Amygdala (tissue), 56 donors: Measurements from ENCODE around the gene EXOC3L1.

ENCODE experiments used
- DNase-seq, 56 donors: peaks; one replicate each; lab custom pipeline; 2025; lab: John Stamatoyannopoulos, UW

Gene EXOC3L1

DNA sequence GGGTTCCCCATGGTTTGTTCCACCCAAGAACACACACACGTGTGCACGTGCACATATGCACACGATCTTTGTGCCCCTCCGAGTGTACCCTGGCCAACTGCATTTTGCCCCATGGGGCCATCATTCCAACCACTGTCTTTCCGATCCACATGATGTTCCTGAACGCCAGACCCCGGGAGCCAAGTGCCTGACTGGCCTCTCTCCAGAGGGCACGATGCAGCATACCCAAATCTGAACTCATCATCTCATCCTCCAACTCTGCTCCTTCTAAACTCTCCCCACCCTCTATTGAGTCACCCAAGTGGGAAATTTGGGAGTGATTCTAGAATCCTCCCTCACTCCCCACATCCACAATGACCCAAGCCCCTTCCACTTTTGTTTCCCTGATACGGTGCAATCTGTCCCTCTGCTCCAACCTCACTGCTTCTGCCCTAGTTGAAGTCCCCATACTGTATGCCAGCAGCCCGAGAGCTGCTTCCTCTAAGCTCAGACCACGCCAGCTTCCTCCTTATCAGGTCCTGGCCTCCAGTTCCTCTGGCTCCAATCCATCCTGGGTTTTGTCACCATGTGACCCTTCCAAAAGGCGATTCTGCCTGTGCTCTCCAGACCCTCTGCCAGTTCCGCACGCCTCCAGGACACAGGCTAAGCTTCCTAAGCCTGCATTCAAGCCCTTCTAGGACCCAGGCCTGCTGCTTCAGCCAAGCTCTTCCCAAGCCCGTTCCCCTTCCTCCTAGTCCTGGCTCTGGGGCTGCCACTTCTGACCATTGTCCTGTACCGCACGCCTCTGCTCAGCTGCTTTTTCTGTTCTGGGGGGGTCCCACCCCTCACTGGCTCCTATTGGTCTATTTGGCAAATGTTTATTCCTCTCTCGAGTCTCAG lies 26.9 kb upstream of the EXOC3L1 start:
- peak in 8 of 56 donors; percentile 3 to 46 (median 16) for DNase-seq

DNA sequence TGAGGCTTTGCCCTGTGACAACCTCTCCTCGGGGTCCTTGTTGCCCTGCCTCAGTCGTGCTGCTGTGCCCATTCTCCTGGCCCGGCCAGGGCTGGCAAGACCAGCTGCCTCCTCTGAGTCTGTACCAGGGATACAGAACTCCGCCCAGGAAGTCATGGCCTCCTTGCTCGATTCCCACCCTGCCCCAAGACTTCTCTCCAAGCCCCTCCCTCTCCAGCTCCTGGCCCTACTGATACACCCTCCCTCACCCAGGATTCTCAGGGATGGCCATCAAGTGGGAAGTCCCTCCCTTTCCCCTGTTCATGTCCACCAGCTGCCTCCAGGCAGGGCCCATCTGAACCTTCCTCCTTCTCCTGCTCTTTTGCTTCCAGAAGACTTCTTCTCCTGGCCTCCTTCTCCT lies 25.8 kb upstream of the EXOC3L1 start:
- DNase-seq = no peak

DNA sequence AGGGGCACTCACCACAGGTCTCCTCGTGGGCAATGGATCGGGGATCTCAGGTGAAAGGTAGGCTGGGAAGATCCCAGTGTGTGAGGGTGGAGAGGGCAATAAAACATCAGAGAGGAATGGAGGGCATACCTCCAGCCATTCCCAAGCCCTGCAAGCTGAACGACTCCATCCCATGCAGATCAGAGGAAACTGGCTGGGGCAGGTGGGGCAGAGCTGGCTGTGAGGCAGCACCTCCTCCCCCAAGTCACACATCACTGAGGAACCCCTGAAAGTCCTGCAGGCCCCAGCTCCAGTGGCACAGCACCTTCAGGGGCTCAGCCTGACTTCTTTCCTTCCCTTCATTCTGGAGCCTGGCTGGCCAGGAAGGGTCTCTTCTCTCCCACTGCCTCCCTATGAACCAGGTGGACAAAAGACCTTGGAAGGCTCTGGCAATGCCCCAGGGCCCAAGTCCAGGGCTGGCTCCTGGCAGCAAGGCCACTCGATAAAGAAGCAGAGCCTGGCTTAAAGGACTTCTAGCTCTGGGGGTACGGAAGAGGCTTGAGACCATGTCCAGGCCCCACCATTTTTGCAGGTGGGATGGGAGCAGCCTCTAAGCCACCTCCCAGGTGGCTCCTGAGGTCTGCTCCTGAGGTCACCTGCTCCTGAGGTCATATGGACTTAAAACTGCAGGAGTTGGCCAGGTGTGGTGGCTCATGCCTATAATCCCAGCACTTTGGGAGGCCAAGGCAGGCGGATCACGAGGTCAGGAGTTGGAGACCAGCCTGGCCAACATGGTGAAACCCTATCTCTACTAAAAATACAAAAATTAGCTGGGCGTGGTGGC lies 23.5 kb upstream of the EXOC3L1 start:
- no peak for DNase-seq

DNA sequence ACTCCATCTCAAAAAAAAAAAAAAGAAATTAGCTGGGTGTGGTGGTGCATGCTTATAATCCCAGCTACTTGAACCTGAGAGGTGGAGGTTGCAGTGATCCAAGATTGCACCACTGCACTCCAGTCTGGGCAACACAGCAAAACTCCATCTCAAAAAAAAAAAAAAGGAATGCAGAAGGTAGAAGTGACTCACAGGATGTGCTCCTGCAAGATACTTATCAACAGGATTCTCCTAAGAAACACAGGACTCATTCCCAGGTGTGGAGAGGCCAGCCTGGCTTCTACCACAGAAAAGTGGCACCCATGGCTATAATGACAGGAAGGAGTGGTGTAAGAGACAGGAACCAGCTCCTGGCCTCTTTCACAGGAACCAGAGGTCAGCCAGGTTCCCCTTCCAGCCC lies 22.8 kb upstream of the EXOC3L1 start:
- DNase-seq = no peak

DNA sequence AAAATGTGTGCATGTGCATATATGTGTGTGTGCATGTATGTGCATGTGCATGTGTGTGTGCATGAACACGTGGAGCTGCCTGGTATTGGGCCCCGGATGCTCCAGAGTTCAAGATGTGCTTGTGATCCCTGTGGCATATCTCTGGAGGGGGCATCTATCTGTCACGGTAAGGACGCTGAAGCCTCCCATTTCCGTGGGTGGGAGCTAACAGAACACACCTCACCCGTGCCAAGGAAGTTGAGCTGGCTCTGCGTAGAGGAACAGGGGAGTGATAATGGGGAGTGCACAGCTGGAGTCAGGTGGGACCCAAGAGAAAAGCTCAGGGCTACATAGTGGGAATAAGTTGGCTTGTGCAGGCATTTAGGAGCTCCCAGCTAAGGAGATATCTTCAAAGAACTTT lies 21.7 kb upstream of the EXOC3L1 start:
- DNase-seq = no peak

DNA sequence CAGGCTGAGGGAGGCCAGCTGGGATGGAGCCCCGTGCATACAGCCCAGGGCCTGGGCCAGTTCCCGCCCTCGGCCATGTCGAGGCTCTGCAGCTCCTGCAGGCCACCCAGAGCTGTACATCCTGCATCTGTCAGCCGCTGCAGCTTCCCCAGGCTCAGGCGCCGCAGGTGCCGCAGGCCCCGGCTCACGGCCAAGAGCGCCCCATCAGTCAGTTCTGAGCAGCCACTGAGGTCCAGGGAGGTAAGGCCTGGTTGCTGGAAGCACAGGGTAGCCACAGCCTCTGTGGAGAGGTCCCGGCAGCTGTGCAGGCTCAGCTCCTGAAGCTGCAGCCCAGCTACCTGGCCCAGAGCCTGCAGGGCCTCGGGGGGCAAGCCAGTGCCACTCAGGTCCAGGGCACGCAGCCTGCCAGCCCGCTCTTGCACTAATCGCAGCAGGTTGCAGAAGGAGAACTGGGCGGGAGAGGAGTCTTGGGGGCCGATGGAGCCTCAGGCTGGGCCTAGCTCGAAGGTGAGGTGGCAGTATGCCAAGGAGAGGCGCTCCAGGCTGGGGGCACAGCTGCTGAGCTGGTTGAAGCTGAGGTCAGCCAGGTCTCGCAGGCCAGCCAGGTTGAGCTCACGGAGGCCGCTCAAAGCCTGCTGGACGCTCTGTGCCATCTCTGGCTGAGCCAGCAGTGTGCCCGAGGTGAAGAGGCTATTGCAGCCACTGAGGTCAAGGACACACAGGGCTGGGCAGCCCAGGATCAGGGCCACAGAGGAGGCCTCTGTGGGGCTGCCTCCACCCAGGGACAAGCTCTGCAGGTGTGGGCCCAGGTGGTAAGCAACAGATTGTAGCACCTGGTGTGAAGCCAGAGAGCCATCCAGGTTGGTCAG lies 20.4 kb upstream of the EXOC3L1 start:
- DNase-seq = no peak

DNA sequence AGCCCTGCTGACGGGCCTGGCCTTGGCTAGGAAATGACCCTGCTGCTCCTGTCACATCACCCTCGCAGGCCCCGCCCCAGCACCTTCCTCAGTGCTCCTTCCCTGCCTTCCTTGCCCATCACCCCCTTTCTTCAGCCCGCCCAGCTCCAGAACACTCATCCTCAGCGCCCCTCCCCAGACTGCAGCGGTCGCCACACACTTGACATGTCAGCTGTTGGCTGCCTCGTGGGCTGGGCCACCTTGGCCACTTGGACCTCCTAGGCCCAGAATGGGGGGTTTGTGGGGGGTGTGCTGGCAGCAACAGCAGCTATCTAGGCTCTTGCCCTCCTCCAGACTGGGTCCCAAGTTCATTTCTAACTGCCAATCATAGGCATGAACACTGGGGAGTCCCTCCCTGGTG lies 19.6 kb upstream of the EXOC3L1 start:
- DNase-seq = no peak

DNA sequence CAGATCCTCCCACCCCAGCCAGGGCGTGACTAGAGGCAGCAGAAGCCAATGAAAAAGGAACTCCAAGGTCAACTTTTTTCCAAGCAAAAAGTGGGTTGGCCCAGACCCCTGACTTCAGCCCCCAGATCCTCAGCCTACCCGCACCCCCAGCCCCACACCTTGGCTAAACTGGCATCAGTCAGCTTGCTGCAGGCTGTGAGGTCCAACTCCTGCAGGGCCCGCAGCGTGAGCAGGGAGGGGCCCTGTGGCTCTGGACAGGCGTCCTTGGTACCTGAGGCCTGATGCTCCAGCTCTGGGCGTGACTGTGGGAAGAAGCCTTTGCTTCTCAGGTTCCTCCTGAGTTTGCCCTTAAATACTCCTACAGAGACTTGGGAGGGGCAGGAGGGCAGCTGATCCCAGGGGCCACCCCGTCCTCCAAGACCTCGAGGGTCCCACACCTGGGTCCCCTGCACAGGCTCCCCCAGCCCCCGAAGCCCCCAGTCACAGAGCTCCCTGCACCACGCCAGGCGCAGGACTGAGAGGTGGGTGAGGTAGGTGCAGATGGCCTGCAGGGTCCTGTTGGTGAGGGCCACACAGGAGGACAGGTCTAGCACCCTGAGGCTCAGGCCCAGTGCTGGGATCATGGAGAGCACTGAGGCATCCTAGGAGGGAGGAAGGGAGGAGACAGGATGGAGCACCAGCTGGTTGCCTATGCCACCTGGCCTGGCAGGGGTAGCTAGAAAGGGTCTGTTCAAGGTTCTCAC lies 18.4 kb upstream of the EXOC3L1 start:
- DNase-seq = no peak

DNA sequence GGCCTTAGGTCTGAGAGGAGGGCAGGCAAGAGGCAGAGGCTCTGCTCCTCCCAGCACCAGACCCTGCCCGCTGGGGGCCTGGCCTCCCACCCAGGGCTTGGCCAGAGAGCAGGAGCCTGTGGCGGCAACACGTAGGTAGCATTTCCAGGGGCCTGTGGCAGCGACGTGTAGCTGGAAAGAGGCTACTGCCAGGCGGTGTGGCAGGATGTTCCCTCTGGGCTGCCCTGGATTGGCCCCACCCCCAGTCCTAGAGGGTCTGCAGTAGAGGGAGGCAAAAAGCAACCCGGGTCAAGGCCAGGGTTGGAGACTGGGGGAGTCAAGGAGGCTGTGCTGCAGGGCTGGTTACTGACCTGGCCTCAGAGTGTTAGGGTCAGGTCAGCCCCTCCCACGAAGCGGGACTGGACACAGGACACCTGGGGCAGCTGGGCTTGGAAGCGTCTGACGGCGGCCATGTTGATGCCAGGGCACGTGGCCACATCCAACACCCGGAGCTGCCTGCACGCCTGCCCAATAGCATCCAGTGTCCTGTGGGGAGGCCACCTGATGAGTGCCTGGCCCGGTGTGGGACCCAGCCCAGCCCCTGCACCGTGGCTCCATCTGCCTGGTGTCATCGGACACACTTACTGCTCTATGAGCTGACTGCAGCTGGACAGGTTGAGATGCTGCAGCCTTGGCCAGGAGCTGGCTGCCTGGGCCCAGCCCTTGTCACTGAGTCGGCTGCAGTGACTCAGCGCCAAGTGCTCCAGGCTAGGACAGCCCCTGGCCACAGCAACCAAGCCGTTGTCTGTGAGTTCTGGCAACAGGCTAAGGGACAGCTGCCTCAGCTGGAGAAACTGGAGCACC lies 17.5 kb upstream of the EXOC3L1 start:
- DNase-seq = no peak

DNA sequence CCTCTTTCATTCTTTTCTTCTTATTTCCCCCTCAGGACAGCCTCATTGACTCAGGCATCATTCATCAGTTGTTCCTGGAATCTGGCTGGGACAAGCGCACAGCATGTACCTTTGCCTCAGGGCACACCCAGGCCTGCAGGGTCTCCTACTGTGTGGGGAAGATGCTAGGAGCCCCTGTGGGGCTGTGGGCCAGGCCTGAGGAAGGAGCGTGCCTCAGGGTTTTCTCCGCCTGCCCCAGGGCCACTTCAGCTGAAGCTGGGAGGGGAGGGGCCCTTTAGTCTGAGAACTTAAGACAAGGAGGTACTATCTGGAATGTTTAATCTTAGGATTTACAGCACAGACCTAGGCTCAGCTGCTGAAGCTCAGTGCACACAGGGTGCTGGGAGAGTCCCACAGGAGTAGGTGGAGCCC lies 16.9 kb upstream of the EXOC3L1 start:
- no peak for DNase-seq

DNA sequence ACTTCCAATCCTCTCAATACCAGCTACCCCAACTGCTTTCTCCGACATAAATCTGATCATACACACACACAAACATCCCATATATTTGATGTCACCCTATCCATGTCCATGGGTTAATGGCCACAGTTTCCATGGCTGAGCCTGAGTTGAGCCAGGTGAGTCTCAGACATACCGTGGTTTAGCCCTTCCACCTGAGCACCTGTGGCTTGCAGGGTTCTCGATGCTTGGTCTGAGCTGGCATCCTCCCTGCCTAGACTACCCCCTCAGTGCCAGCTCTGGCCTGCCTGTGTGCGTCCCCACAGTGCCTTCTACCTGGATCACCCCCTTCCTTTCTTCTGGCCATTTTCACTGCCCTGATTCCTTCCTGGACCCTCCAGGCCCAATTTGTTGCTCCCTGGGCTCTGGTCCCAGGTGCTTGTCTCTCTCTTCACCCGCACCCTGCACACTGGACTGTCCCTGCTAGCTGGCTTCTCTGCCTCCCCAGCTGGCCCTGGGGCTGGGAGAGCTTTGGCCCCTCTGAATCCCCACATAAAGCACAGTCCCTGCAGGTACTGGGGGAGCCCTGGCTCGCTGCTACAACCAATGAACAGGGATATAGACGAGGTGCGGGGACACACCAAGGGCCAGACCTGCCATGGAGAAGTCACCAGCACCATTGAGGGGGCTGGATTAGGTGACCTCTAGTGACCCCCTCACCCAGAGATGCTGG lies 16.3 kb upstream of the EXOC3L1 start:
- no peak for DNase-seq

DNA sequence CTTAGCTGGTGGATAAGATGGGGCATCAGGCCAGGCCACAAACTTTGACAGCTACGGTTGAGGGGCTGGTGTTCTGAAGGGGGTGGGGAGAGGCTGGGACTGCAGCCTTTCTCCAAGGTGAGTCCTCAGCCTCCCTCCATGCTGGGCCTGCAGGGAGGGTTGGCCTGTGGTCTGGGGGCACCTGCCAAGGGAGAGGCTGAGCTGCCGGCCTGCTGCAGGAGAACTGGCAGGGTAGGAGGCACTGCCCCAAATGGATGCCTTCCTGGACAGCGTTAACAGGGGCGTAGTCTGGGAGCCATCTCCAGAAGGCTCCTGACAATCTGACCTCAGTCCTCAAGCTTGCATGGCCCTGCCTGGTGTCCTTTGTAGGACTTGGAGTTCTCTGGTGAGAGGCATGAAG lies 14.1 kb upstream of the EXOC3L1 start:
- no peak for DNase-seq

DNA sequence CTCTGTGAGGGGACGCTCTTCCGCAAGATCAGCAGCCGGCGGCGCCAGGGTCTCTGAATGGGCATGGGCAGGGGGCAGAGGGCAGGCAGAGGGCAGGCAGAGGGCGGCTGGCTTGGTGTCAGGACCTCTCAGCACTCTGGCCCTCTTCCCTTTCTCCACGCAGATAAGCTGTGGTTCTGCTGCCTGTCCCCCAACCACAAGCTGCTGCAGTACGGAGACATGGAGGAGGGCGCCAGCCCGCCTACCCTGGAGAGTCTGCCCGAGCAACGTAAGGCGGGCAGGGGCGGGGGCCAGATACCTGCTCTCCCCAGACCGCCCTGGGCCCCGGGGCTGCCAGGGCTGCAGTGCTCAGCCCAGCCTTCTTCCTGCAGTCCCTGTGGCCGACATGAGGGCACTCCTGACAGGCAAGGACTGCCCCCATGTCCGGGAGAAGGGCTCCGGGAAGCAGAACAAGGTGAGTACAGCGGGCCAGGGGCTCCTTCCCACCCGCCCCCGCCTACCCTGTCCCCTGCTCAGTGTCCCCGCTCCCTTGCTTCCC lies 13.1 kb upstream of the EXOC3L1 start:
- DNase-seq = no peak

DNA sequence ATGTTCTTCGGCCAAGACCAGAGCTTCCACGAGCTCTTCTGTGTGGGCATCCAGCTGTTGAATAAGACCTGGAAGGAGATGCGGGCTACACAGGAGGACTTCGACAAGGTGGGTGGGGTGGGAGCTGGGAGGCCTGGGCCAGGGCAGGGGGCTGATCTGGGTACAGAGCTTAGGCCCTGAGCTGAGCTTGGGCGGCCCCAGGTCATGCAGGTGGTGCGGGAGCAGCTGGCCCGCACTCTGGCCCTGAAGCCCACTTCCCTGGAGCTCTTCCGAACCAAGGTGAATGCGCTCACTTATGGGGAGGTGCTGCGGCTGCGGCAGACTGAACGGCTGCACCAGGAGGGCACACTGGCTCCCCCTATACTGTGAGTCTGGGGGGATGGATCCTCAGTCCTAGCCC lies 12.5 kb upstream of the EXOC3L1 start:
- no peak for DNase-seq

DNA sequence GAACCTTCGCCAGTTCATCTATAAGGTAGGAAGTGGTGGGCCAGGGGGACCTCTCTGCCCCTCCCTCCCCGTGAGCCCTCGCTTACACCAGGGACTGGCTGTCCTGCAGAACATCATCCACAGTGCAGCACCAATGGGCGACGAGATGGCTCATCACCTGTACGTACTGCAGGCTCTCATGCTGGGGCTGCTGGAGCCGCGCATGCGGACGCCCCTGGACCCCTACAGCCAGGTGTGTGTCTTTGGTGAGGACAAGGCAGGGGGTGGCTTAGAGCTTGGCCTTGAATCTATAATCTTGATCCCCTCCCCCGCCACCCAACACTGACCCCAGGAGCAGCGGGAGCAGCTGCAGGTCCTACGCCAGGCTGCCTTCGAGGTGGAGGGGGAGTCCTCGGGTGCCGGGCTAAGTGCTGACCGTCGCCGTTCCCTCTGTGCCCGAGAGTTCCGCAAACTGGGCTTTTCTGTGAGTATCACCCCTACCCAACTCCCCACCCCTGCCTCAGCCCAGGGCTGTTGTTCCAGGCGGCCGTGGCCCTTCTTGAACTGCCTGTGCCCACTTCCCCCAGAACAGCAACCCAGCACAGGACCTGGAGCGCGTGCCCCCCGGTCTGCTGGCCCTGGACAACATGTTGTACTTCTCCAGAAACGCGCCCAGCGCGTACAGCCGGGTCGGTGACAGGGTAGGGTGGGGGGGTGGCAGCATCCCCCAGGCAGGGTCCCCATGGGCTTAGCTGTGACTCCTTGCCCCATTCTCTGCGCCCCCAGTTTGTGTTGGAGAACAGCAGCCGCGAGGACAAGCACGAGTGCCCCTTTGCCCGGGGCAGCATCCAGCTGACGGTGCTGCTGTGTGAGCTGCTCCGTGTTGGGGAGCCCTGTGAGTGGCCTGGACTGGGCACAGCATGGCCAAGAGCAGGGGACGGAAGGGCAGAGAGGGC lies 11.7 kb upstream of the EXOC3L1 start:
- DNase-seq = no peak

DNA sequence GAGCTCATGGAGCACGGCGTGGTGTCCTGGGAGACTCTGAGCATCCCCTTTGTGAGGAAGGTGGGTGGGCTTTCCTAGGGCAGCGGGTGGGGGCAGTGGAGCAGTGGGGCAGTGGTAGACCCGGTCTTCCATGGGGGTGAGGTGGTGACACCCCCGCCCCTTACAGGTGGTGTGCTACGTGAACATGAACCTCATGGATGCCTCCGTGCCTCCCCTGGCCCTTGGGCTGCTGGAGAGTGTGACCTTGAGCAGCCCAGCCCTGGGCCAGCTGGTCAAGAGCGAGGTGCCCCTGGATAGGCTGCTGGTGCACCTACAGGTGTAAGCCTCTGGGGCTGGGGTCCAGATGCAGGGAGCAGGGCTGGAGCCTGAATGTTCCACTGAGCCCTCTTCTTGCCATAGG lies 10.6 kb upstream of the EXOC3L1 start:
- no peak for DNase-seq

DNA sequence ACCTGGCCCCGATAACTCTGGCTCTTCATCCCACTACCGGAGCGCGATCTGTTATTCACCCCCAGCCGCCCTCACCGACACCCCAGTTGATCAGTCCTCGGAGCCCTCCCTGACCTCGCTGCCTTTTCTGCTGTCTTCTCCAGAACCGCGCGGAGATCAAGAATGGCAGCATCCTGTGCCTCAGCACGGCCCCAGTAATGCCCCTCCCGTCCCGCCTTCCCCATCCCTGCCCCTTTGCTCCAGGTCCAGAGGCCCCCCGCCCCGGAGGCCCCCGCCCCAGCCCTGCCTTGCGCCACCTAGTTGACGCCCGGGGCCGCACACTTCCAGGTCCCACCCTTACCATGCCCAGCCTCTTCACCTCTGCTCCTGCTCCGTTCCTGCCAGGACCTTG lies 9.9 kb upstream of the EXOC3L1 start:
- DNase-seq = no peak
